H1 (cell line): ENCODE results near the gene GBF1. TPM values are rescaled to one million over a fixed set of nuclear protein-coding genes. Genes with fewer than 3 reads are reported as not detected.

Experiments
- CTCF ChIA-PET: fragments of 300-600 bp; sonication (Branson Sonifier 250); formaldehyde crosslinking; loops from one replicate; lab custom pipeline; 2021; ENCODE audit not compliant: partially characterized antibody; lab: Charles Lee
- POLR2A ChIA-PET: fragments of 300-600 bp; sonication (Branson Sonifier 250); formaldehyde crosslinking; loops from one replicate; lab custom pipeline; 2021; ENCODE audit warnings: inconsistent platforms; ENCODE audit not compliant: partially characterized antibody; lab: Charles Lee
- DNase-seq, 2 experiments: peaks; one replicate each; pipeline versions ENCODE4 v3.0.0 to v3.0.0-alpha.2; 2010 to 2022; ENCODE audit warnings: low spot score in 2 of 2, low read depth in 1 of 2, mixed read lengths in 1 of 2
- FAIRE-seq: peaks from 2 replicates; lab custom pipeline; 2011; peaks lifted over from hg19 to GRCh38; lab: Jason Lieb, UNC
- H2AFZ ChIP-seq: 2 replicates; pipeline ENCODE4 v1.8.1; 2012; ENCODE audit warnings: low read length, inconsistent platforms
- H2AK5ac ChIP-seq: 2 replicates; pipeline ENCODE4 v1.6.1; 2013; ENCODE audit warnings: low read depth, low read length
- H2BK120ac ChIP-seq: replicated peaks from 2 replicates; pipeline ENCODE3; 2013; ENCODE audit warnings: low read depth, low read length, inconsistent platforms
- H2BK12ac ChIP-seq: 2 replicates; pipeline ENCODE4 v1.6.1; 2013; ENCODE audit warnings: low read depth, low read length
- H2BK15ac ChIP-seq: 2 replicates; pipeline ENCODE4 v1.6.1; 2013; ENCODE audit warnings: low read length
- H2BK20ac ChIP-seq: 2 replicates; pipeline ENCODE4 v1.6.1; 2013; ENCODE audit warnings: low read length
- H2BK5ac ChIP-seq: 2 replicates; pipeline ENCODE4 v1.6.1; 2013; ENCODE audit warnings: low read depth, low read length
- H3K14ac ChIP-seq: 2 replicates; pipeline ENCODE4 v1.6.1; 2013; ENCODE audit warnings: inconsistent platforms; ENCODE audit not compliant: insufficient read length
- H3K18ac ChIP-seq: 2 replicates; pipeline ENCODE4 v1.6.1; 2013; ENCODE audit warnings: low read length; ENCODE audit errors: extremely low read depth
- H3K23ac ChIP-seq: 2 replicates; pipeline ENCODE4 v1.6.1; 2013; ENCODE audit warnings: inconsistent platforms; ENCODE audit not compliant: insufficient read length
- H3K23me2 ChIP-seq: 2 replicates; pipeline ENCODE4 v1.6.1; 2013; ENCODE audit warnings: low read depth, low read length
- H3K27ac ChIP-seq: 2 replicates; pipeline ENCODE4 v1.6.1; 2011; ENCODE audit warnings: low read depth, low read length, inconsistent platforms
- H3K27me3 ChIP-seq, 4 experiments: replicated peaks in 1 of 4; 1 replicate in 1 of 4; 2 replicates in 3 of 4; pipeline versions ENCODE4 v1.6.1 to v1.8.1; 2011 to 2013; ENCODE audit warnings: low read length in 3 of 4, mild to moderate bottlenecking in 3 of 4, inconsistent platforms in 2 of 4, mixed read lengths in 2 of 4, moderate library complexity in 1 of 4; ENCODE audit not compliant: control insufficient read depth in 3 of 4, insufficient read depth in 3 of 4; ENCODE audit errors: extremely low read depth in 1 of 4
- H3K36me3 ChIP-seq, 4 experiments: 2 replicates each; pipeline versions ENCODE4 v1.6.1 to v1.8.1; 2011 to 2013; ENCODE audit warnings: mild to moderate bottlenecking in 4 of 4, low read length in 3 of 4, moderate library complexity in 2 of 4, control low read depth in 1 of 4, inconsistent platforms in 1 of 4; ENCODE audit not compliant: insufficient read depth in 4 of 4, control insufficient read depth in 2 of 4
- H3K4ac ChIP-seq: replicated peaks from 2 replicates; pipeline ENCODE3; 2013; ENCODE audit warnings: low read length, low read depth, mixed read lengths, inconsistent platforms; ENCODE audit not compliant: insufficient read length
- H3K4me1 ChIP-seq, 4 experiments: replicated peaks in 1 of 4; 1 replicate in 1 of 4; 2 replicates in 3 of 4; pipeline versions ENCODE4 v1.6.1 to v1.8.1; 2011 to 2013; ENCODE audit warnings: low read length in 3 of 4, inconsistent platforms in 2 of 4, mixed read lengths in 1 of 4; ENCODE audit not compliant: insufficient read depth in 4 of 4, control insufficient read depth in 3 of 4
- H3K4me2 ChIP-seq, 2 experiments: 2 replicates each; pipeline versions ENCODE4 v1.6.1 to v1.8.1; 2011 to 2013; ENCODE audit warnings: low read depth in 2 of 2, low read length in 2 of 2, control low read depth in 1 of 2, inconsistent platforms in 1 of 2, mild to moderate bottlenecking in 1 of 2; ENCODE audit not compliant: insufficient read depth in 1 of 2
- H3K4me3 ChIP-seq, 4 experiments: fragments of 200-600, 300-600 bp in 1 of 4; sonication (generic), shearing (Covaris generic), sonication (Bioruptor Twin) in 1 of 4; 2 replicates each; pipeline versions ENCODE4 v1.5.1 to v1.8.1; 2011 to 2016; ENCODE audit warnings: low read length in 4 of 4, low read depth in 3 of 4, control low read depth in 2 of 4, inconsistent platforms in 2 of 4, mild to moderate bottlenecking in 2 of 4, mixed read lengths in 1 of 4, moderate library complexity in 1 of 4; ENCODE audit not compliant: insufficient read depth in 2 of 4; ENCODE audit errors: extremely low read depth in 1 of 4
- H3K56ac ChIP-seq: replicated peaks from 2 replicates; pipeline ENCODE3; 2013; ENCODE audit warnings: low read depth, mild to moderate bottlenecking, mixed read lengths, low read length, inconsistent platforms; ENCODE audit not compliant: insufficient read length
- H3K79me1 ChIP-seq: 2 replicates; pipeline ENCODE4 v1.6.1; 2013; ENCODE audit warnings: low read depth, low read length, control low read depth
- H3K79me2 ChIP-seq, 2 experiments: 2 replicates each; pipeline versions ENCODE4 v1.6.1 to v1.8.1; 2012 to 2013; ENCODE audit warnings: low read length in 2 of 2, mild to moderate bottlenecking in 2 of 2, inconsistent platforms in 1 of 2; ENCODE audit not compliant: insufficient read depth in 2 of 2, control insufficient read depth in 1 of 2
- H3K9ac ChIP-seq, 4 experiments: replicated peaks in 1 of 4; 1 replicate in 1 of 4; 2 replicates in 3 of 4; pipeline versions ENCODE4 v1.6.1 to v1.8.1; 2011 to 2013; ENCODE audit warnings: low read depth in 3 of 4, low read length in 3 of 4, control low read depth in 2 of 4, mild to moderate bottlenecking in 2 of 4, moderate library complexity in 2 of 4, inconsistent platforms in 1 of 4; ENCODE audit errors: extremely low read depth in 1 of 4
- H3K9me3 ChIP-seq, 2 experiments: 2 replicates each; pipeline versions ENCODE4 v1.6.1 to v1.8.1; 2012 to 2013; ENCODE audit warnings: mild to moderate bottlenecking in 2 of 2, moderate library complexity in 2 of 2, control low read depth in 1 of 2, inconsistent platforms in 1 of 2, low read depth in 1 of 2, low read length in 1 of 2, mixed read lengths in 1 of 2; ENCODE audit not compliant: insufficient read depth in 2 of 2
- H4K20me1 ChIP-seq, 2 experiments: replicated peaks in 1 of 2; 2 replicates each; pipeline versions ENCODE3 to v1.8.1; 2011 to 2013; ENCODE audit warnings: inconsistent platforms in 2 of 2, low read length in 2 of 2, mild to moderate bottlenecking in 1 of 2; ENCODE audit not compliant: insufficient read depth in 2 of 2, control insufficient read depth in 1 of 2
- H4K5ac ChIP-seq: 2 replicates; pipeline ENCODE4 v1.6.1; 2013; ENCODE audit warnings: low read length, low read depth, mixed read lengths, inconsistent platforms; ENCODE audit not compliant: insufficient read length
- H4K8ac ChIP-seq: 2 replicates; pipeline ENCODE4 v1.8.0; 2013; ENCODE audit warnings: mild to moderate bottlenecking, moderate library complexity, low read length, inconsistent platforms; ENCODE audit not compliant: insufficient read depth; ENCODE audit errors: extremely low read depth
- H4K91ac ChIP-seq: replicated peaks from 2 replicates; pipeline ENCODE3; 2013; ENCODE audit warnings: low read length, mixed read lengths, inconsistent platforms; ENCODE audit not compliant: insufficient read length
- CHD2 ChIP-seq: IDR thresholded peaks from 2 replicates; pipeline ENCODE4 v1.6.1; 2012; ENCODE audit warnings: low read length, improper control_type of control experiment
- CTBP2 ChIP-seq: IDR thresholded peaks from 2 replicates; pipeline ENCODE4 v1.7.0; 2011; ENCODE audit warnings: borderline replicate concordance, mild to moderate bottlenecking, moderate library complexity, mixed read lengths, low read length; ENCODE audit not compliant: insufficient read depth, insufficient read length
- E2F6 ChIP-seq: IDR thresholded peaks from 2 replicates; pipeline ENCODE4 v1.6.1; 2012; ENCODE audit warnings: inconsistent platforms
- EP300 ChIP-seq, 2 experiments: IDR thresholded peaks; 1 replicate in 1 of 2; 2 replicates in 1 of 2; pipeline ENCODE4 v1.6.1; 2011 to 2012; ENCODE audit warnings: low read depth in 2 of 2, low read length in 2 of 2, mild to moderate bottlenecking in 2 of 2, borderline replicate concordance in 1 of 2, inconsistent platforms in 1 of 2, moderate library complexity in 1 of 2
- GTF2F1 ChIP-seq: IDR thresholded peaks from 2 replicates; pipeline ENCODE4 v1.6.1; 2012; ENCODE audit warnings: low read depth, low read length, improper control_type of control experiment, borderline replicate concordance
- KDM1A ChIP-seq: fragments of 200-600, 300-600 bp; sonication (generic); IDR thresholded peaks from 2 replicates; pipeline ENCODE4 v1.7.1; 2016; ENCODE audit warnings: mild to moderate bottlenecking, low read length, borderline replicate concordance
- KDM5A ChIP-seq: fragments of 200-600 bp; IDR thresholded peaks from 2 replicates; pipeline ENCODE4 v1.7.1; 2012; ENCODE audit warnings: mild to moderate bottlenecking, low read length, inconsistent platforms, mixed read lengths
- MAX ChIP-seq: IDR thresholded peaks from 2 replicates; pipeline ENCODE4 v1.6.1; 2012; ENCODE audit warnings: inconsistent platforms
- RFX5 ChIP-seq: IDR thresholded peaks from 2 replicates; pipeline ENCODE4 v1.6.1; 2011; ENCODE audit warnings: low read depth, low read length, improper control_type of control experiment, borderline replicate concordance
- SIX5 ChIP-seq: IDR thresholded peaks from 2 replicates; pipeline ENCODE4 v1.6.1; 2011; ENCODE audit warnings: mild to moderate bottlenecking, low read depth, low read length
- SP1 ChIP-seq: IDR thresholded peaks from 2 replicates; pipeline ENCODE4 v1.6.1; 2011; ENCODE audit warnings: low read depth, low read length
- SRF ChIP-seq: IDR thresholded peaks from 2 replicates; pipeline ENCODE4 v1.6.1; 2011; ENCODE audit warnings: mild to moderate bottlenecking, low read depth, low read length, moderate library complexity
- WGBS, 2 experiments: shearing (Covaris generic) in 1 of 2; methylation state at CpG; one replicate each; pipeline versions ENCODE4 v1.1.6 to v1.1.7; 2013 to 2015; ENCODE audit warnings: low lambda C conversion rate in 2 of 2, mixed read lengths in 2 of 2, inconsistent platforms in 1 of 2, low coverage in 1 of 2, missing lambda C conversion rate in 1 of 2; ENCODE audit not compliant: insufficient replicate concordance in 2 of 2, insufficient coverage in 1 of 2, insufficient read length in 1 of 2; ENCODE audit errors: extremely low coverage in 1 of 2, missing lambda C conversion rate in 1 of 2; 5-methylcytosine and 5-hydroxymethylcytosine counted together
- polyA plus RNA-seq, 7 experiments: library from polyadenylated mRNA; depleted of rRNA in 3 of 7; stranded (reverse) in 5 of 7; unstranded in 2 of 7; fragments of >200 nt in 5 of 7; fragments of 200-250 nt in 2 of 7; gene quantifications; 1 replicate in 5 of 7; 2 replicates in 1 of 7; 4 replicates in 1 of 7; pipeline versions ENCODE4 v1.2.1 to v1.2.3, GENCODE V29; 2011 to 2013; ENCODE audit warnings: missing spikeins in 2 of 7, mixed read lengths in 2 of 7
- total RNA-seq: library from RNA; stranded (reverse); fragmentation: NEBNext Ultra II Directional; extraction: Animal tissue kit (Norgen Biotek cat#: 25700); gene quantifications from 2 replicates; pipeline ENCODE4 v1.2.1, GENCODE V29; 2021

GBF1 gene
- total and polyA plus RNA-seq, 2 of the 8 experiments (the other 6 are each of a cell fraction or from before 2014, with no cell fraction given), result 11.0 to 25.5 TPM

GRCh38 chr10:102379383-102379782 lies 134.1 kb downstream of the GBF1 start:
- no peak overlapping the region; the same call in 1 of the 2 replicates for H4K8ac ChIP-seq
- 96% methylated on average over 6 of the region's 6 CpGs; no CpG with 5 or more reads in 1 of the 2 experiments for WGBS, 2 experiments
- no peak overlapping the region for H3K9ac ChIP-seq
- no peaks in the 10 kb centered on the region for H3K79me2 ChIP-seq
- H3K9me3 ChIP-seq, result no peaks in the 10 kb centered on the region
- H2BK12ac ChIP-seq, result no peak overlapping the region
- no peak overlapping the region for H2BK120ac ChIP-seq
- H3K4me1 ChIP-seq, result no peaks in the 10 kb centered on the region
- no peak overlapping the region for H4K91ac ChIP-seq
- H3K36me3 ChIP-seq, result peaks cover 3 to 16% (median 12%) of the 10 kb centered on the region in 4 experiments; a peak in 7 of 8 replicates
- no peaks in the 10 kb centered on the region for H3K79me1 ChIP-seq
- CTCF ChIA-PET, result interaction anchor here (0.6 to 17.7 kb wide), 14 partner anchors 10 to 536 kb away, joined by 3 to 357 read pairs (median 4); partner anchors contain the start of gene NFKB2
- H2BK20ac ChIP-seq, result no peak overlapping the region
- H3K4me2 ChIP-seq, result no peak overlapping the region
- no peak overlapping the region for H3K4me3 ChIP-seq
- no peaks in the 10 kb centered on the region for H3K27me3 ChIP-seq
- no peak overlapping the region for H2BK5ac ChIP-seq
- no peak overlapping the region for H2AFZ ChIP-seq
- H2BK15ac ChIP-seq, result no peak overlapping the region
- no peaks in the 10 kb centered on the region for H3K23me2 ChIP-seq
- no peaks in the 10 kb centered on the region for H4K20me1 ChIP-seq
- TF ChIP-seq CHD2 (no peak), SIX5 (no peak), E2F6 (no peak), SRF (no peak), CTBP2 (no peak), RFX5 (no peak), MAX (no peak), KDM5A (no peak), SP1 (no peak), KDM1A (no peak), GTF2F1 (no peak), EP300 (IDR thresholded peaks at IDR 0.05; ENCODE audit: borderline replicate concordance in 1 of 2, low read depth in 2 of 2, low read length in 2 of 2) (no peak)
- no peak overlapping the region for H2AK5ac ChIP-seq
- H3K18ac ChIP-seq, result no peak overlapping the region
- POLR2A ChIA-PET, result no interaction called here
- H3K56ac ChIP-seq, result no peak overlapping the region
- H4K5ac ChIP-seq, result no peak overlapping the region
- H3K23ac ChIP-seq, result no peak overlapping the region
- FAIRE-seq, result no peak
- no peak for DNase-seq
- no peak overlapping the region for H3K4ac ChIP-seq
- no peak overlapping the region for H3K27ac ChIP-seq
- H3K14ac ChIP-seq, result no peak overlapping the region
